Esophagus squamous epithelium (tissue), 4 donors: ENCODE data around the gene LITAF.

Experiments used
- POLR2A ChIP-seq, 4 donors: fragments of 450-650 bp; IDR thresholded peaks; one replicate each; pipeline ENCODE4 v1.6.1; 2017; ENCODE audit warnings: antibody characterized with exemption in 4 of 4, mild to moderate bottlenecking in 4 of 4, moderate library complexity in 3 of 4
- TF ChIP-seq, protein P1 (sequence below), 6 experiments: fragments of 450-650 bp in 4 of 6; fragments of 200-600 bp in 2 of 6; sonication (generic) in 2 of 6; IDR thresholded peaks; one replicate each; pipeline ENCODE4 v1.5.1; 2016 to 2019; ENCODE audit warnings: antibody characterized with exemption in 6 of 6, mild to moderate bottlenecking in 4 of 6, moderate library complexity in 4 of 6

GRCh38 chr16:11599579-11599978 is 12.9 kb upstream of the LITAF start:
- TF ChIP-seq, protein P1, sequence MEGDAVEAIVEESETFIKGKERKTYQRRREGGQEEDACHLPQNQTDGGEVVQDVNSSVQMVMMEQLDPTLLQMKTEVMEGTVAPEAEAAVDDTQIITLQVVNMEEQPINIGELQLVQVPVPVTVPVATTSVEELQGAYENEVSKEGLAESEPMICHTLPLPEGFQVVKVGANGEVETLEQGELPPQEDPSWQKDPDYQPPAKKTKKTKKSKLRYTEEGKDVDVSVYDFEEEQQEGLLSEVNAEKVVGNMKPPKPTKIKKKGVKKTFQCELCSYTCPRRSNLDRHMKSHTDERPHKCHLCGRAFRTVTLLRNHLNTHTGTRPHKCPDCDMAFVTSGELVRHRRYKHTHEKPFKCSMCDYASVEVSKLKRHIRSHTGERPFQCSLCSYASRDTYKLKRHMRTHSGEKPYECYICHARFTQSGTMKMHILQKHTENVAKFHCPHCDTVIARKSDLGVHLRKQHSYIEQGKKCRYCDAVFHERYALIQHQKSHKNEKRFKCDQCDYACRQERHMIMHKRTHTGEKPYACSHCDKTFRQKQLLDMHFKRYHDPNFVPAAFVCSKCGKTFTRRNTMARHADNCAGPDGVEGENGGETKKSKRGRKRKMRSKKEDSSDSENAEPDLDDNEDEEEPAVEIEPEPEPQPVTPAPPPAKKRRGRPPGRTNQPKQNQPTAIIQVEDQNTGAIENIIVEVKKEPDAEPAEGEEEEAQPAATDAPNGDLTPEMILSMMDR (IDR thresholded peaks at IDR 0.05): no peak
- no peak for TF ChIP-seq POLR2A (IDR thresholded peaks at IDR 0.05)
